Nucleus accumbens (tissue), 56 donors: Measurements from ENCODE around the gene CCL26.

Experiments
- DNase-seq, 56 donors: peaks; one replicate each; lab custom pipeline; 2025; lab: John Stamatoyannopoulos, UW

Gene CCL26, protein sequence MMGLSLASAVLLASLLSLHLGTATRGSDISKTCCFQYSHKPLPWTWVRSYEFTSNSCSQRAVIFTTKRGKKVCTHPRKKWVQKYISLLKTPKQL

DNA sequence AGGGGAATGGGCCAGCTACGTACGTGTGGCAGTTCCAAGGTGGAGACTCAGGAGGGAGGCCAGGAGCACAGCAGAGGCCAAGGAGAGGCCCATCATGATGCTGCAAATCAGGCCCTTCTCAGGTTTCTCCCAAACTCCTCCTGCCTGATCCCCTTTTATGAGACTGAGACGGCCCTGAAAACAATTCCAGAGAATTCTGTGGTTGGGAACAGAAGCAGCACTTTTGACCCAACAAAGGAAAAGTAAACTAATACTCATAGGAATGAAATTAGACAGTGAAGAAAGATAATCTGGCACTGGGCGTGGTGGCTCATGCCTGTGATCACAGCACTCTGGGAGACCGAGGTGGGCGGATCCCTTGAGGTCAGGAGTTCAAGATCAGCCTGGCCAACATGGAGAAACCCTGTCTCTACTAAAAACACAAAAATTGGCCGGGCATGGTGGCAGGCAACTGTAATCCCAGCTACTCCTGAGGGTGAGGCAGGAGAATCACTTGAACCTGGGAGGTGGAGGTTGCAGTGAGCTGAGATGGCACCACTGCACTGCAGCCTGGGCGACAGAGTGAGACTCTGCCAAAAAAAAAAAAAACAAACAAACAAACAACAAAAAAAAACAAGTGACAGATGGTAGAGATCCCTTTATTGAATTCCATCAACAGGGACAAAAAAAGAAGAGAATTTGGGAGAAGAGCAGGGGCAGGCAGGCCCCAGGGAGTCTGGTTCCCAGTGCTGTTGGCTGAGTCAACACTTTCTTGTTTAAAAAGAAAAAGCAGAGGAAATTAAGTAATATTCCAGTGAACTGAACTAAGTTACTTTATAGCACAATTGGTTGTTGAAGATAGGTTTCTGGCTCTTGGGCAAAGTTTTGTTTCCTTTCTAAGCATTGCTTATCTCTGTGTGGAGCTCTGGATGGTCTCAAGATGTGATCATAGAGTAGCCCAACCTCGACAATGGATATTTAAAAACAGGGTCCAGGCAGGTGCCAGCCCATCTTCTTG is at the start of gene CCL26:
CCL26 (minus strand) TSS at position 131 of the 997 bp plus-strand sequence; CDS start at position 96, 35 bp downstream.
- DNase-seq, result no peak

DNA sequence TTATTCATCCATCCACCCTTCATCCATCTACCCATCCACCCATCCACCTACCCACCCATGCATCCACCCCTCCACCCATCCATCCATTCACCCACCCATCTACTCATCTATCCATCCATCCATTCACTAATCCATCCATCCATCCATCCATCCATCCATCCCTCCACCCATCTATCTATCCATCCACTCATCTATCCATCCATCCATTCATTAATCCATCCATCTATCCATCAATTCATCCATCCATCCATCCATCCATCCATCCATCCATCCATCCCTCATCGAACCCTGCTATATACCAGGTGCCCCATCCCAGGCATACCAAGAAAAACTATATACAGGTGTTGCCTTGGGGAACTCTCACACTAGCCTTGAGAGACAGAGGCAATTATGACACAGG is 48.7 kb upstream of the CCL26 start:
- DNase-seq, result no peak

DNA sequence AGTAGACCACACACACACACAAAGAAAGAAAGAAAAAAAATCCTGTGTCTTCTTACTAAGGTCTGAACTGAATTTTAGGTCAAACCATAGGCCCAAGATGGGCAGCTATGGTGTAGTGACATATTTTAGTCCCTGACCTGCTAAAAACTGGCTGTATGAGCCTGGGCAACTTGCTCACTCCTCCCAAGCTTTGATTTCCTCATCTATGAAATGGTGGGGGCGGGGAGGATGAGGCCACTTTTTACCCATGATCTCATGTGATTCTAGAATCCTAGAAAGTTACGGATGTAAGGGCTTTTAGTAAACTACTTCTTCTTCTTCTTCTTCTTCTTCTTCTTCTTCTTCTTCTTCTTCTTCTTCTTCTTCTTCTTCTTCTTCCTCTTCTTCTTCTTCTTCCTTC is 47.7 kb upstream of the CCL26 start:
- no peak for DNase-seq

DNA sequence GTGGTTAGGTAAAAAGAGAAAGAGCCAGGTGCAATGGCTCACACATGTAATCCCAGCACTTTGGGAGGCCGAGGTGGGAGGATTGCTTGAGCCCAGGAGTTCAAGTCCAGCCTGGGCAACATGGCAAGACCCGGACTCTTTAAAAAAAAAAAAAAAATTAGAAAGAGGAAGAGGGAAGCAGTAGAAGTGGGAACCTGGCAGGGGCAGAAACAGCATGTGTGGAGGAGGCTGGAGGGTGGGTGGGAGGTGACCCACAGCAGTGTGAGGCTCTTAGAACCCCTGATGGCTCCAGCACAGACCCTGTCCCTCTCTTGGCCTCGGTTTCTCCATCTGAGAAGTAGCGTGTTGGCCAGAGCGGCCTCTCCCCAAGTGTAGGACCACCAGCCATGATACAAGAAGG is 46.5 kb upstream of the CCL26 start:
- no peak for DNase-seq

DNA sequence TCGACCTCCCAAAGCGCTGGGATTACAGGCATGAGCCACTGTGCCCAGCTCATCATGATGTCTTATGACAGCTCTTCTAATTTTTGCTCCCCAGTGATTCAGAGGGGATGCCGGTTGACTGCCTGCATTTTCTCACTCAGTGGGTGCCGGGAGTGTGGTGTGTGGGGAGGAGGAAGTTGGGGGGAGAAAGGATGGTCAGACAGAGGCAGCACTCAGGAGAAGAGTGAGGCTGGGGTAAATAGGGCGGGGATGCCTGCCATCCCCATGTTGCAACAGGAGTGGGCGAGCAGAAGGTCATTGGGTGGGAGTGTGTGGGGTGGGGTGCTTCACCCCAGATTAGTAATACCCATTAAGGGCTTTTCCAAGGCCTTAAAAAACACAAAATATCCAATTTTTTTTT is 45.1 kb upstream of the CCL26 start:
- no peak for DNase-seq

DNA sequence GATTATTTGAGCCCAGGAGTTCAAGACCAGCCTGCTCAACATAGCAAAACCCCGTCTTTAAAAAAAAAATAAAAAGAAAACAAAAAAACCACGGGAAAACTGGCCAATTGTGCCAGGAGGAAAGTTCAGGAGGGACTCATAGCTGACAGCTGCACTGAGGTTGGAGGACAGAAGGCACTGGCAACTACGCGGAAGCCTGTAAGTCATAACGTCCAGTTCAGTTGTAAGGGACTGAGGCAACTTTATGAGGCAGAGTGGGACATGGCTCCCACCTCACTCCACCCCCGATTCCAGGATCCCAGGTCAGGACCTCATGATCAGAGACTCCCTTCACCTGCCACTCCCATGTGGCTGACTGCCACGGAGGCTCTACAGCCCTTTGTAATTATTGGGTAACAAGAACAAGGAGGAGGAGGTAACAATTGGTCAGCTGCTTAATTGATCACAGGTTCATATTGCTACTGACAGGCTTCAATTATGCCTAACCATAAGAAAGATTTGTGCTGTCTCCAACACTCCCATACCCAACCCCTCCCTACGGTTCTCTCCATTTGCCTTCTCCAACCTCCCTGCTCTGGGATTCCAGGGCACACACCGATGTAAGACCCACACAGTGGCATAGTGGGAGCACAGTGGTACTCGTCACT is 43.5 kb upstream of the CCL26 start:
- no peak for DNase-seq

DNA sequence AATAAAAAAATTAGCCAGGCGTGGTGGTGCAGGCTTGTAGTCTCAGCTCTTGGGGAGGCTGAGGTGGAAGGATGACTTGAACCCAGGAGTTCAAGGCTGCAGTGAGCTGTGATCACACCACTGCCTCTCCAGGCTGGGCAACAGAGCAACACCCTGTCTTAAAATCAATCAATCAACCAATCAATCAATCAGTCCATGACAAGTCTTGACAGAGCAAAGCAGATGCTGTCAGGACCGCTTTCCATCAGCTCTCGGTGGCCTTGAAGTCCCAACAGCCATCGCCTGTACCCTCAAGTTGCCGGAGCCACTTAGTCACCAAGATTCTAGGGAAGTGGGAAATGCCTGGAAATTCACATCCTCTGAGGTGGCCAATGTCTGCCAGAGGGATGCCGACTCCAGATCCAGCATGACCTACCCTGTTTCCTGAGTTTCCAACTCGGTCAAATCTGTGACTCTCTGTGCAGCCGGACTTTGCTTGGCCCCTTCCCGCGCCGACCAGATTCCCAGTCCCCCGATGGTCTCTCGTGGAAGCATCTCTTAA is 42.5 kb upstream of the CCL26 start:
- DNase-seq, result no peak

DNA sequence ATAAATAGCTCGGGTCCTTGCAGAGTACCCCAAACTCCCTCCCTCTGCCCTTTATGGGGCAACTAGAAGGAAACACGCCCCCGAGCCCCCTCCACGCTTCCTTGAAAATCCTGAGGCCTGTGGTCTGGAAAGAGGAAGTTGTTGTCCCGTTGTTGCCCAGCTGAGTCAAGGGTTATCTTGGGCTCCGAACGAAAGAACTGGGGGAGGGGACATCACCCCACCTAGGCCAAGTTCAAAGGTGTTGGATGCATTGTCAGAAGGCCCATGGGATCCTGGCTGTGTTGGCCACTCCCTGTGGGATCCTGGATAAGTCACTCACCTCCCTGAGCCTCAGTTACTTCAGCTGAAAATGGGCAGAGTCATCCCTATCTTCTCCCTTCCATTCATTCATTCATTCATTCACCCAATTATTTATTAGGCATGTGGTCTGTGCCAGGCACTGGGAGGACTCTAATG is 41.8 kb upstream of the CCL26 start, which contains the start of gene CCL24:
CCL24 (minus strand) TSS at position 26 of the 456 bp plus-strand sequence. CDS start 91 bp downstream, outside the sequence.
- no peak for DNase-seq

DNA sequence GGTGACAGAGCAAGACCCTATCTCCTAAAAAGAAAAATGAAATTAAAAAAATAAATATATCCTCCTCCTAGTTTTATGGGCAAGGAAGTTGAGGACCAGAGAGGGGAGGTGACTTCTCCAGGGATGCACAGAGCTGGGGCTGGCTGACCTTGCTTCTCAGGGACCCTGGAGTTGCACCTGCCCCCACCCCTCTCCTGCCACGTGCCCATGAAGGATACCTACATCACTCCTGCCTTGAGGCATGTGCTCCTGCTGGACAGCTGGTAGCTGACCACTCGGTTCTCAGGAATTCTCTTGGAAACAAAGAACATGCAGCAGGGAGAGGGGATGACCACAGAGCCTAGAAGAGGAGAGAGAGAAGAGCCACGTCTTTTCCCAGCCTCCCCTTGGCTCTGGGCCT is 41.1 kb upstream of the CCL26 start:
- no peak for DNase-seq

DNA sequence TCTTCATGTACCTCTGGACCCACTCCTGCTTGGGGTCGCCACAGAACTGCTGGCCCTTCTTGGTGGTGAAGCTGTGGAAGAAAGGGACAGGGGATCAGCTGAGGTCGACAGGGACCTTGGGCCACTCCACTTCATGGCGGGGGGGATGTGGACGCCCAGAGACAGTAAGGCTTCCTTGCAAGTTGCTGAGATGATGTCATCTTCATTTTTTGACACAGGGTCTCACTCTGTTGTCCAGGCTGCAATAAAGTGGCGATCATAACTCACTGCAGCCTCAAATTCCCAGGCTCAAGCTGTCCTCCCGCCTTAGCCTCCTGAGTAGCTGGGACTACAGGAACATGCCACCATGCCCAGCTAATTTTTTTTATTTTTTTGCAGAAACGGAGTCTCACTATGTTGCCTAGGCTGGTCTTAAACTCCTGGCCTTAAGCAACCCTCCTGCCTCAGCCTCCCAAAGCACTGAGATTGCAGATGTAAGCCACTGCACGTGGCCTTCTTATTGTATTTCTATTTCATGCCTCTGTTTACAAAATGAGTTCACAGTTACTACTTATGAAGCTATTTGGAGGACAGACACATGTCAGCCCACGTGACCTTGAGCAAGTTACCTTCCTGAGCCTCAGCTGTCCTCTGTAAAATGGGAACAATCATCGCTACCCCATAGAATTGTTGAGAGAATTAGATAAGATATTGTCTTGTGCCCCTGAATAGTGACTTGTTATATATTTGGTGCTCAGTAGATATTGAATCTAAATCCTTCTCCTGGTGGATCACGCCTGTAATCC is 40.1 kb upstream of the CCL26 start:
- no peak for DNase-seq

DNA sequence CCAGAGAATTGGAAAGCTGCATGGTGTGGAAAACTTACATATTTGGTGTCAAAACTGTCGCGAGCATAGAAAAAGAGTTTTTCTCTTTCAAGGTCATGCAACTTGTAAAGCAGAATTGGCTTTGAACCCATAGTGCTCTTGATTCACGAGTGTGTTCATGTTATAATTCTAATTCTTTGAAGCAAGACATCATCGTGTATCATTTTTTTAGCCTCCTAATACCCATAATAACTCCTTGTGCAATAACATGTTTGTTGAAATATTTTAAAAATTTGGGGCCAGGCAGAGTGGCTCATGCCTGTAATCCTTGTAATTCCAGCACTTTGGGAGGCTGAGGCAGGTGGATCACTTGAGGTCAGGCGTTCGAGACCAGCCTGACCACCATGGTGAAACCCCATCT is 37.4 kb upstream of the CCL26 start:
- no peak for DNase-seq

DNA sequence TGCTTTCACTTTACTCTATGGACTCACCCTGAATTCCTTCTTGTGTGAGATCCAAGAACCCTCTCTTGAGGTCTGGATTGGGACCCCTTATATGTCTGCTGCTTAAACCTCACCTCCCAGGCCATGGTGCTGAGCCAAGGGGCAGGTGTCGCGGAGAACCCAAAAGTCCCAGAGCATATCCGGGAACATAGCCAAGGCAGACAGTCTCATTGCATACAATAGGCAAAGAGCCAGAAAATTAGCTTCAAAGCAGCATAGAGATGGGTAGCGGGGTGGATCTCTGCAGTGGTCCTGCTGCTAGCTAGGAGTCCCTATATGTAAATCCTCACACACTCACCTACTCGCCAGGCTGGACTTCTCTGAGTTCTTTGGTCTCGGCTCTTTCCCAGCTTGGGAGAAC is 36.1 kb upstream of the CCL26 start:
- DNase-seq, result no peak

DNA sequence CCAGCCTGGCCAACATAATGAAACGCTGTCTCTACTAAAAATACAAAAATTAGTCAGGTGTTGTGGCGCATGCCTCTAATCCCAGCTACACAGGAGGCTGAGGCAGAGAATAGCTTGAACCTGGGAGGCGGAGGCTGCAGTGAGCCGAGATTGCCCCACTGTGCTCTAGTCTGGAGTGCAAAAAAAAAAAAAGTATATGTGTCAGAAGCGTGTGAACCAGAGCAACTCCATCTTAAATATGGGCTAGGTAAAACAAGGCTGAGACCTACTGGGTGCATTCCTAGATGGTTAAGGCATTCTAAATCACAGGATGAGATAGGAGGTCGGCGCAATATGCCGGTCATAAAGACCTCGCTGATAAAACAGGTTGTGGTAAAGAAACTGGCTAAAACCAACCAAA is 35.4 kb upstream of the CCL26 start:
- DNase-seq, result no peak

DNA sequence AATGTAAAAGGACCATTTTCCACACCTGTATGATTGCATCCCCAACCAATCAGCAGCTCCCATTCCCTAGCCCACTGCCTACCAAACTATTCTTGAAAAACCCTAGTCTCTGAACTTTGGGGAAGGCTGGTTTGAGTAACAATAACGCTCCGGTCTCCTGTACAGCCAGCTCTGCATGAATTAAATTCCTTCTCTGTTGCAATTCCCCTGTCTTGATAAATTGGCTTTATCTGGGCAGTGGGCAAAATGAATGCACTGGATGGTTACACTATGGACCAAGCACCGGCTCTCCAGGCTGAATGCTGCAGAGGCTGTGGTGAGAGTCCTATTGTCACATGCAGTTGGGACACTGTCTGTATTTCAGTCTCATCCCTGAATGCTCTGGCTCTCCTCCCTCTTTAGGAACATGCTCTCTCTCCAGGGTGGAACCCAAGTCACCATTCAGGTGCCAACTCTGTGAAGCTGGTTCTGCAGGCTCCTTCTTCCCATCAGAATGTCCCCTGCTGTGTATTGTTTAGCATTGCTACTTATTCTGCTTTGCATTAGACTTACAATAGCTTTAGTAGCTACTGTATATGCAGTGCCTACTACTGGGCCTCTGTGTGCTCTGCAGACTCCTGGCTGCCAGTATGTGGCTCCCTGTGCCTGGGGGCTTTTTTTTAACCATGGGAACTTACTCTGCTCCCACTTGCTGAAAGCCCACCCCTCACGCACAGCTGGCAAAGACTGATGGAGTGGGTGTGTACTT is 34.7 kb upstream of the CCL26 start:
- DNase-seq, result no peak

DNA sequence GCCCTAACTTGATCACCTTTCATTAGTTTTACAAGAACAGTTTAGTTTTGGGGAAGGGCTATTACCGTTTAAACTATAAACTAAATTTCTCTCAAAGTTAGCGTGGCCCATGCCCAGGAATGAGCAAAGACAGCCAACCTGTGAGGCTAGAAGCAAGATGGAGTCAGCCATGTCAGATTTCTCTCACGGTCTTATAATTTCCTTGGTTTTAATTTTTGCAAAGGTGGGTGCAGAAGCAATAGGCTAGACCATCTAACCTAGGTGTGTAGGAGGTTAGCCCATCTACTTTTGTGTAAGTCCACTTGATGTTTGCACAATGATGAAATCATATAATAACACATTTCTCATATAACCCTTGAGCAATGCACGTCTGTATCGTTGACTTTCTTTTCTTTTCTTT is 32.7 kb upstream of the CCL26 start:
- DNase-seq, result no peak

DNA sequence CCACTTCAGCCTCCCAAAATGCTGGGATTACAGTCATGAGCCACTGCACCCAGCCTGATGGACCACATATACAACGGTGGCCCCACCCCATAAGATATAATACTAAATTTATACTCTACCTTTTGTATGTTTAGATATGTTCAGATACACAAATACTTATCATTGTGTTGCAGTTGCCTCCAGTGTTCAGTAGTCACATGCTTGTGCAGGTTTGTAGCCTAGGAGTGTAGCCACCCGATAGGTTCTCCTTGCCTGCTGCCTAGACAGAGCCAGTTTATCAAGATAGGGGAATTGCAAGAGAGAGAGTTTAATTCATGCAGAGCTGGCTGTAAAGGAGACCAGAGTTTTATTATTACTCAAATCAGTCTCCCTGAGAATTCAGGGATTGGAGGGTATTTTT is 32.0 kb upstream of the CCL26 start:
- no peak for DNase-seq

DNA sequence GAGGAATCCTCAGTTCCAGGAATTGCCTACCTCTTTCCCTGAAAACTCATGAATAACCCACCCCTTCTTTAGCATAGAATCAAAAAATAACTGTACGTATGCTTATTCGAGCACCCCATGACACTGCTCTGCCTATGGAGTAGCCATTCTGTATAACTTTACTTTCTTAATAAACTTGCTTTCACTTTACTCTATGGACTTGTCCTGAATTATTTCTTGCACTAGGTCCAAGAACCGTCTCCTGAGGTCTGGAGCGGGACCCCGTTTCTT is 30.5 kb upstream of the CCL26 start:
- no peak for DNase-seq

DNA sequence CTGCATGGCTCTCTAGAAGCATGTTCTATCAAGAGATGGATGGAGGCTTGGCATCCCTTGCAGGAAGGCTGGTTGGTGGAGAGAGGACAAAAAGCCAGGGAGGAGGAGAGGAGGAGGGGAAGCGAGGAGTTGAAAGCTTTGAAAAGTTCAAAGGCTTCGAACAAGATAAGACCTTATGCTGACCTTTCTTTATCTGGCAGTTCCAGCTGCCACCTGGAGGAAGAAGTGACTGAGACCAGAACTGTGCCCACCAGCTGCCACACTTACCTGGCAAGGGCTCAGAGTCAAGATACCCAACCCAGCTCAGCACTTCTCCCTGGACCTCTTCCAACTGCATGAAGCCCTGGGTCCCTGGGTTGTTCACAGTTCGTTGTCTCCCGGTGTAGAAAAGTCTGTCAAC is 26.8 kb upstream of the CCL26 start:
- no peak for DNase-seq

DNA sequence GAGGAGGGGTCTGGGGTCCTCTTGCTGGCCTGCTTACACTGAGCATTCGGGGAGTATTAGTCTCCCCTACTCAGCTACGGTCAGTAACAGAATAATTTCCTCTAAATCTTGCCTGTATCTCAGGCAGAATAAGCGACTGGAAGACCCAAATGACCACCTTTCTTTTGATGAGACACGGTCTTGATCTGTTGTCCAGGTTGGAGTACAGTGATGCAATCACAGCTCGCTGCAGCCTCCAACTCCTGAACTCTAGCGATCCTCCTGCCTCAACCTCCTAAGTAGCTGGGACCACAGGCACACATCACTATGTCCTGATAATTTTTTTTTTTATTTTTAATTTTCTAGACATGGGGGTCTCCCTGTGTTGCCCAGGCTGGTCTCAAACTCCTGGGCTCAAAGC is 24.4 kb upstream of the CCL26 start:
- no peak for DNase-seq

DNA sequence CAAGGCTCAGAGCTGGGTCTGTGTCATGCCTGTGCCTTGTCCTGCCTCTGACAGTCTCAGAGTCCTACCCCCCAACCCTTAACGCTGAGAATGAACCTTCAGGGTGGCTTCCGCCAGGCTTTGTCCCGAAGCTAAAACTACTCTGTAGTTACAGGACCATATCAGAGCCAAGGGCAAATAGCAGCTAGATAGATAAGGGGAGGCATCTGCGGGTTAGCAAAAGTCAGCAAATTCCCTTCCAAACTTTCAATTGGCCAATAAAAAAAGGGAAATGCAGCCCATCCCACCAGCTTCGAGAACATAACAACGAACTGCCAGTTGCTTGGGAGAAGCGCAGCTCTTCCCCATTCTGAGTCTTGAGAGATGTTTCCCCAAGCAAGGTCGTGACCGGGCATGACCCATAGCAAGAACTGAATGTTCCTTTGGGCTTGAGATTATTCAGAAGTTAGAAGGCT is 23.8 kb upstream of the CCL26 start:
- DNase-seq, result no peak
